Kidney glomerular epithelial cell (primary cell): ENCODE data around the gene PACRGL.

Experiments used
- DNase-seq: peaks from one replicate; lab custom pipeline; 2025; lab: John Stamatoyannopoulos, UW

The PACRGL gene

GRCh38 chr4:20700007-20700761 is at the start of gene PACRGL:
PACRGL (plus strand) TSS chr4:20700458; CDS start chr4:20704482, 4,024 bp downstream.
- peak; percentile 87 for DNase-seq

DNA sequence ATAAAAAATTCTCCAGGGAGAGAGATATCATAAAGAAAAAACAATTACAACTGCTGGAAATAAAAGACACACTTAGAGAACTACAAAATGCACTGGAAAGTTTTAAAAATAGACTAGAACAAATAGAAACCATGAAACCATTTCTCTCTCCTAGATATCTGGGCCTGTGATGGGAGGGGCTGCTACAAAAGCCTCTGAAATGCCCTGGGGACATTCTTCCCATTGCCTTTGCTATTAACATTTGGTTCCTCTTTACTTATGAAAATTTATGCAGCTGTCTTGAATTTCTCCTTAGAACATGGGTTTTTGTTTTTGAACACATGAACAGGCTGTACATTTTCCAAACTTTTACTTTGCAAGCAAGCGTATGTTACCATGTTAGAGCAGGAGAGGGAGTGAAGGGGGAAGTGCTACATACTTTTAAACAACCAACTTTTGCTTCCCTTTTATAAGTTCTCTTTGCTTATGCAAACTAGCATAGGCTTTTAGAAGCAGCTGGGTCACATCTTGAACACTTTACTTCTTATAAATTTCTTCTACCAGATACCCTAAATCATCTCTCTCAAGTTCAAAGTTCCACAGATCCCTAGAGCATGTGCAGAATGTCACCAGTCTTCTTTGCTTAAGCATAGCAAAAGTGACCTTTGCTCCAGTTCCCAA is 47.9 kb upstream of the PACRGL start:
- no peak for DNase-seq

- DNase-seq, result no peak
Measured at GRCh38 chr4:20658456-20658855, 41.8 kb upstream of the PACRGL start.

DNA sequence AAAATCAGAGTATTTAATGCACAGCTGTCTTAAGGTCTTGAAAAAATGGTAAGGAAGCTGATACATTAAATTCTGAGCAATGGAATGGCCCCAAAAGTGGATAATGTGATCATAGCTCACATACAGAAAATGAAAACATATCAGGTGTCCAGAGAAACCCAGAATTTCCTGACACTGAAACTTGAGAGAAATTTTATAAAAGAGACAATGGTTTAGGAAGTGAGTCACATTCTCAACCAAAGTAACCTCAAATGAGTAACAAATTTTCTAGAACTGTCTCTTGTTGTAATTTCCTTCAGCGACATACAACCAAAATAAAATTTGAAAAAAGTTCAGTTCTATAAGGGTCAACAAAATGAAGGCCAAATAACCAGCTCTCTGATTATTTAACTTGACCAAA is 37.4 kb upstream of the PACRGL start:
- no peak for DNase-seq

GRCh38 chr4:20666012-20666860 is 34.0 kb upstream of the PACRGL start:
- DNase-seq, result no peak

- DNase-seq, result no peak
Measured at GRCh38 chr4:20672262-20672661, 28.0 kb upstream of the PACRGL start.

DNA sequence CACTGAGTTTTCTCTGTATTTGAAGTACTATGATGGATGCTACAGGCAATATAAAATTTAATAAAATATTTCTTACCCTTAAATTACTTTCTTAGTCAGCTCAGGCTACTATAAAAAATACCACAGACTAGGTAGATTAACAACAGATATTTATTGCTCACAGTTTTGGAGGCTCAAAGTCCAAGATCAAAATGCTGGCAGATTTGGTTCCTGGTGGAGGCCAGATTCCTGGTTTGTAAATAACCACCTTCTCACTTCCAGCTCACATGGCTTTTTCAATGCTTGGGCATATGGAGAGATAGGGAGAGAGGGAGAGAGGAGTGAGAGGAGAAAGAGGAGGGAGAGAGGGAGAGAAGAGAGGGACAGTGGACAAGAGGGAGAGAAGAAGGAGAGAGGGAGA is 24.5 kb upstream of the PACRGL start:
- no peak for DNase-seq

DNA sequence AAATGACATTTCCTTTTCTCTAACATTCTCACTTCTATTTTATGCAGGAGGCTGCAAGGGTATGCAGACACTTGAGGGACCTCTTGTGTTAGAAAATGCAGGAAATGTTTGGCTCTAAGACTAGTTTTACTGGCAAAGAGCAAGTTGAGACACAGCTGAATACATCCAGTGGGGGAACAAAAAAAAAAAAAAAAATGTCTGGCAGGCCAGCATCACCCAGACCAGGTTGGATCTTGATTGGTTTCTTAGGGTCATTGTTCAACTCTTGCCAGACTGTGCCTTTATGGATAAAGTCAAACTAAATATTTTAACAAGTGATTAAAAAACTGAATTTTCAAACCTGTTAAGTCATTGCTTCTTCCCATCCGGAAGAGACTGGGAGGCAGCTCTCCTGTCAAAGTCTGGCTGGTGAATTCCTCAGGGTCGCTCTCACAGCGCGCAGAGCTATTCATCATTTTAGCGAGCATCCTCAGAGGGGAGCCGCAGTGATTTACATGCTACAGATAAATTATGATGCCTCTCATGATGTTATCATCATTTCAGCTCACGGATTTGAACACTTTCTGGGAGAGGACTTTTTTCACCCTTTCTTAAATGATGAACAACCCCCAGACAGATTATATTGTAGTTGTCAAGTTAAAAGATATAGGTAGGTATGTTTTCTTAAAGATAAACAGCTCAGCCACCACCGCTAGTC is 23.6 kb upstream of the PACRGL start:
- no peak for DNase-seq

DNA sequence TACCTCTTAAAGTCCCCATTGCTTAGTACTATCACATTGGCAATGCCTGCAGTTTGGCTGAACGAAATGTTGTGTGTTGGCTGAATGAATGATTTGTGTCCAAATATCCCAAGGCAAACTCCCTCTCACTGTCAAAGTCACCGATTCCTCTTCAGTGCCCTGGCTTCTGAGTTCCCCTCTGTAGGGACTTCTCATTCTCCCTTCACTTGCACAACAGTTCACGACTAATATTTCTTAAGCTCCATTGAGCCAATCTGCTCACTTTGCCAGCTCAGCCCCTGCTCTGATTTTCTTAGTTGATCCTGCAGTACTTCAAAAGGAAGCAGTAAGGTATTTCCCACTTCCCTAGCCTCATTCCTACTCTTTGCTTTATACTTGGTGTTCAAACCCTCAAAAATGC is 21.9 kb upstream of the PACRGL start:
- DNase-seq, result no peak

GRCh38 chr4:20679951-20680350 is 20.3 kb upstream of the PACRGL start:
- DNase-seq, result no peak

DNA sequence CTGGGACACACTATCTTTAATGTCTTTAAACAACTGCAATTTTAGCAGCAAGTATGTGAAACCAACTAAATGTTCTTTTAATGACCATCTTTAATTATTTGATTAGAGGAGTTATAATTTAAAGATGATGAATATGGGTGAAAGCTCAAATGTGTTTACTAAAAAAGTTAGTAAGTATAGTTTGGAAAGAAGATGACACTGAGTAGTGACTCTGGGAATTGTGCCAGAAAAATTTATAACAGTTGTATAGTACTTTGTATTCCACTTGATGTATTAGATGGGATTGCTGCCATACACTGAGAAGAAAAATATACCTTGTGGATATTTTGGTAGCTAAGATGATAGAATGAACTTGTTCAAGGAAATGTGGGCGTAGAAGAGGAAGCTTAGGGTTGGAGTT is 19.5 kb upstream of the PACRGL start:
- no peak for DNase-seq

- no peak for DNase-seq
Measured at GRCh38 chr4:20681271-20681670, 19.0 kb upstream of the PACRGL start.

DNA sequence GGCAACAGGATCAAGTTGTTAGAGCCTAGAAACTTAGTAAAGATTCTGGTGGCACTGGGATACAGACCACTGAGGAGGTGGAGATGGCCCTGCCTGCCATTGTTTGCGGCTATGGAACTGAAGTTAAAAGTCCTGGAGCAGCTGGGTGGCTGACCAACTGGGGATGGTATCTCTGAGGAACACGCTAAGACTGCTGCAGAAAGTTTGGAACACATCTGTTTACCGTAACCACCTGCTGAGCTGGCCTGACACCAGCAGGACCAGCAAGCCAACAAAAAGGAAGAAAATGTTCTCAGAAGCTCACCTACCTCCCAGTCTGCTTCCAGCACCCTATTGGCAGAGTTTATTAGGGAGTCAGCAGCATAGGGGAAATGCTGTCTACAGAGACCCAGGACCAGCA is 17.4 kb upstream of the PACRGL start:
- no peak for DNase-seq

GRCh38 chr4:20683766-20684165 is 16.5 kb upstream of the PACRGL start:
- no peak for DNase-seq

DNA sequence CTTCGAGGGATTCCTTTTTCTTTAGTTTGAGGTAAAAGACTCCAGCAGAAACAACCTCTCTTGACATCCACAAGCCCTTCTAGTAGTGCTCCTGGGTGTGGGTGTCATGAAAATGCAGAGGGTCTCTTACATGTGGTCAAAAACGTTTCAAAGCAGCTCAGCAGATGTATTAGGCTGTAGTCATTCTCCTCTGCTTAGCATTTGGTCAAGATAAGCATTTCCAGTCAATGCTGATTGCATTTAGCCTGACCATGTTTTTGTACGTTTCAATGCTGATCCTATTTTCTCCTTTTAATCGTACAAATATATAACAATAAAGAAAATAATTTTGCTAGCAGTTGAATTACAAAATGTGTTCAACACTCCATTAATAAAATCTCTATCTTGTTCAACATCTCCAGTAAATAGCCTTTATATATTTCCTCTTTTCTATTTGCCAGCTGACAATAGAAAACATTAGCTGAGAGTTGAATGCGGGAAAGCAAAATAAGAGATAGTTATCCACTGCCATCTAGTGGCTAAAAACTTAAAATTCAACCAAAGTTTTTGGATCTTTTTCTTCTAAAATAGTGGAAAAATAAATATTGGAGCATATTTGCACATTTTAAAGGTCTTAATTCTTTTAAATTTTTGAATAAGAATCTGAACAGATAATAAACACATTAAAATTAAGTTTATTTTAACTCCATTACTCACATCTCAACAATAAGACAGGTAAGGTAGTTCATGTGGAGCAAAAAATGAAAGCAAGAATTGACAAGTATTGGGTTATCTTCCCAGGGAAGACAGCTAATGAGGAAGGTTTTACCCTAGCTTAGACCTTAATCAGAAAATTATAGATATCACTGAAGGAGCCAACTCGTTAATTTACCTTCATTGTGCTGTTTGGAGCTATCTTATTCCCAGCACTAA is 15.2 kb upstream of the PACRGL start:
- DNase-seq, result peak; percentile 32

DNA sequence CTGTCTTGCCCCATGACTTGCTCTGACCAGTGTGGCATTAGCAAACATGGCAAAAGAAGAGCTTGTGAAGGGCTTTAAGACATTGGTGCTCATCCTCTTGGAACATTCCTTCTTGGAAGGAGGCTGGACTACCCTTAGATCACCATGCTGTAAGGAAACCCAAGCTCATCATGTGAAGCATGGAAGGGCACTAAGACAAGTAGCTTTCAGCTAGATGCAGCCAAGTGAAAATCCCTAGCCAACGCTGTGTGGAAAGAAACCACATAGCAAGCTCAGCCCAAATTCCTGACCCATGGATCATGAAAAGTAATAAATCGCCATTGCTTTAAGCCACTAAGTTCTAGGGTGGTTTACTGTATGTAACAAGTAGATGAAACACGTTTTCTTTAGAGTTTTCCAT is 12.4 kb upstream of the PACRGL start:
- peak; percentile 96 for DNase-seq

- no peak for DNase-seq
Measured at GRCh38 chr4:20696815-20697214, 3.4 kb upstream of the PACRGL start.

DNA sequence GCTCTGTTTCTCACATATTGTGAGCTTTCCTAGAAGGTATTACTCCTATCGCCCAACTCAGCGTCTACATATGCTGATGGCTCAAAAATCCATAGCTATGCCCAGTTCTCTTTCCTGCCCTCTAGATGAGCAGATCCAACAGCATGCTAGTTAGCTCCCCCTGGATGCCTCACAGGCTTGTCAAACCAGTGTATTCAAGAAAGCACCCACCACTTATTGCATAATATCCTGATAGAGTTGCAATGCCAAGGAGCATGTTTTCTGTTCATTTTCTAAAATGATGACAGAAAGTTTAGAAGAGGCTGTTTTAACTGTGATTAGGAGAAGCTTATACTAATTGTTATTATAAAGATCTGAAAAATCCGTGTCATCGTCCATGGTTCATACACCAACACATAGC is 1.9 kb upstream of the PACRGL start:
- DNase-seq, result no peak

DNA sequence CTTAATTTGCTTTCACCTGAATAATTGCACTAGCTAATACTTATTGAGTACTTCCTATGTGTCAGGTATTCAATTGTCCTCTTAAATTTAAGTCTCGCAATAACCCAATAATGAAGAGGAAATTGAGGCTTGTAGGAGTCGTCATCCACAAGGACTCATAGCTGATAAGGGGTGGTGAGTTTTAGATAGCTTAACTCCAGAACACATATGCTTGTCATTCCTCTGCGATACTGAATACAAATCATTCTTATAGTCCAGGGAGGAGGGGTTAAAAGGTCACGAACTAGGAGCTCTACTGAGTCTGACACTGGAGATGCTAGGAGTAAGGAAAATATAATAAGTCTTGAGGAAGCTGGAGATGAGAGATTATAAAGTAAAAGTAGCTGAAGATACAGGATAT is 1.4 kb upstream of the PACRGL start:
- DNase-seq, result no peak

DNA sequence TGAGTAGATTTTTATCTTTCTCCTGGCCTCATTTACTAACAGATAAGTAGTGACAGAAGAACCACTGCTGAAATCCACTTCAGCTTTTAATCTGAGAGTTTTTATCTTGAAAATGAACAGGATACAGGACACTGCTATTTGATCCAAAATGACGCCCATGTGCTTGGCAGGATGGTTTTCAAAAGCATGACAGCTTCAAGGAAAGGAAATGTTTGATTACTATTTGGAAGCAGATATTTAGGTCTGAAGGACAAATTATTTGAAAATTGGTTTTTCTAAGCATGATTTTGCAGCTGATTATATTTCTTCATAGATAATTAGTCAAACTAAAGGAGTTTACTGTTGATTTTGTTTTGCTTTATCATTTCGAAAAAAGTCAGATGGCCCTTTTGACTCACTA is 11.1 kb downstream of the PACRGL start:
- no peak for DNase-seq

- DNase-seq, result no peak
Measured at GRCh38 chr4:20723019-20723418, 22.8 kb downstream of the PACRGL start.
